HG03060 (cell line): Measurements from ENCODE around the gene JDP2.

Experiments
- ATAC-seq: cut with Tn5 transposase; IDR thresholded peaks from one replicate; pipeline ENCODE4 v1.9.1; 2021; ENCODE audit warnings: low read depth, moderate number of reproducible peaks; ENCODE audit not compliant: unreplicated experiment

Gene JDP2

DNA sequence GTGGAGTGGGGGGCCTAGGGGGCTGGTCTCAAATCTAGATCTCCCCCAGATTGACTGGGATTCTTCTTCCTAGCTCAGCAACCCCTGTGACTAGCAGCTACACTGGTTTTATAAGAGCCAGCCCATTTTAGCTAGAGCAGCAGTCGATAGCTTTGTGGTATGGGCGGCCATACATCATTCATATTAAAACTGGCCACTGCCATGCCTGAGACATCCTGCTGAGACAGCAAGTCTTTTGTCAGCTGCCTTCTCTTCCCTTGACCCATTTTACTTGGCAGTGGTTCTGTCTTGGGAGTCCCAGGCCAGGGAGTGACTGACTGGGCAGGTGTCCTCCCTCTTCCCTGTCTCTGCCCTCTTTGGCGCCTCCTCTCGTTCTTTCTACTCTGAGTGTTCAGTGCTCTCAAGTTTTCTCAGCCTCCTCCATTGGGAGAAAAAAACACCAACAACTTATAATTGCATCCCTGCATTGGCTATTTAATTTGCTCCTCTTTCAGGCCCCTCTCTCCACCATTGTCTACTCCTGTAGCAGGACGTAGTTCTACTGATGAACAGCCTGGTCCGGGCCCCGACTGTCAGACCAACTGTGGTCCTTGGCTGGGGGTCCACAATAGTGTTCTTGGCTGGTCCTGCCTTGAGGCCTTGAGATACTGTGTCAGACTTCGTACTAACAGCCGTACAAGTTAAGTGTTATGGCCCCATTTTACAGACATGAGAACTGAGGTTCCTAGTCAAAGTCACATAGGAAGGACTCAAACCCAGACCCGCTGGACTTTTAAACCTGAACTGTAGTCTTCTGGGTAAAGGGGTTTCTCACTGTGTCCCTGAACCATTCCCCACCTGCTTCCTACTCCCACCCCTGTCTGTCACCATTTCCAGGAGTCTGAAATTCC, 18.3 kb upstream of the JDP2 start:
- ATAC-seq, result no peak

DNA sequence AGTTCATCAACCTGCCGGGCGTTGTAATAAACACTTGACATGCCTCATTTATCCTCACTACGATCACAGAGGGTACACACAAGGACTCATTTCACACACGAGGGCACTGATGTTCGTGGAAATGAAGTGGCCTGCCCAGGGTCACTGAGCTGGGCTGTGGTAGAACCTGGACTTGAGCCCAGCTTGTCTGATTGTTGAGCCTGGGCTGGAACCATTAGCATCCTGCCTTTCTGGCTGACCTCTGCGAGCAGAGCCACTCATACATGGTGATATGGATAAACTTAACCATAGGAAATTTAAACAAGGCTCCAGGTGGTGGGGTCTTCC, 16.6 kb upstream of the JDP2 start:
- no peak for ATAC-seq

DNA sequence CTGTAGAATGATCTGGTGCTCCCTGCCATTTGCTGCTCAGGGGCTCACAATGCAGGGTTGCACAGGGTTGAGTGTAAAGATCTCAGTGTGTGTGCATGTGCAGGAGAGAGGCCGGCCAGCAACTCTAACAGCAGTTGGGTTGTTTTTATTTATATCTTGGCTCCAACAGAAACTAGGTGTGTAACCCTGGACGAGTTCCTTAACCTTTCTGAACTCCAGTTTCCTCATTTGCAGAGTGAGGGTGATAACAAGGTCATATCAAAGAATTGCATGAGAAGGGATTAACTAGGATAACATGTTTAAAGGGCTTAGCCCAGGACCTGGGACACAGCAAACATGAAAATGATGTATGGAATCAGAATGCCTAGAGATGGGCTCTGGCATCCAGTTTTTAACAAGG, 14.8 kb upstream of the JDP2 start:
- ATAC-seq, result no peak

DNA sequence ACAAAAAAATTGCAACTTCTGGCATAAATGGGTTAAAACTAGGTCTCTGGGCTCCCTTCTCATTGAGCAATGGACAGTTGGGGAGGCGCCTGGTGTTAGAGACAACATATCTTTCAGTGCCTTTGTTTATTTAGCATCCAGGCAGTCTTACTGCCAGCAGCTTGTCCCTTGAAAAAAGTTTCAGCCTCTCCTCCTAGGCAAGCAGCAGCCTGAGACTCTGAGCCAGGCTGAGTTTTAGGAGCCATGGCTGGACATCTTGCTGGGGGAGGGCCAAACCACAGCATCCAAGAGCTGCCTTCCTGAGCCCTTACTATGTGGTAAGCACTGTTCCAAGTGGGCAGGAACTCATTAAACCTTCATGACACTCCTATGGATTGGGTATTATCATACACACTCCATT, 10.1 kb upstream of the JDP2 start:
- no peak for ATAC-seq

DNA sequence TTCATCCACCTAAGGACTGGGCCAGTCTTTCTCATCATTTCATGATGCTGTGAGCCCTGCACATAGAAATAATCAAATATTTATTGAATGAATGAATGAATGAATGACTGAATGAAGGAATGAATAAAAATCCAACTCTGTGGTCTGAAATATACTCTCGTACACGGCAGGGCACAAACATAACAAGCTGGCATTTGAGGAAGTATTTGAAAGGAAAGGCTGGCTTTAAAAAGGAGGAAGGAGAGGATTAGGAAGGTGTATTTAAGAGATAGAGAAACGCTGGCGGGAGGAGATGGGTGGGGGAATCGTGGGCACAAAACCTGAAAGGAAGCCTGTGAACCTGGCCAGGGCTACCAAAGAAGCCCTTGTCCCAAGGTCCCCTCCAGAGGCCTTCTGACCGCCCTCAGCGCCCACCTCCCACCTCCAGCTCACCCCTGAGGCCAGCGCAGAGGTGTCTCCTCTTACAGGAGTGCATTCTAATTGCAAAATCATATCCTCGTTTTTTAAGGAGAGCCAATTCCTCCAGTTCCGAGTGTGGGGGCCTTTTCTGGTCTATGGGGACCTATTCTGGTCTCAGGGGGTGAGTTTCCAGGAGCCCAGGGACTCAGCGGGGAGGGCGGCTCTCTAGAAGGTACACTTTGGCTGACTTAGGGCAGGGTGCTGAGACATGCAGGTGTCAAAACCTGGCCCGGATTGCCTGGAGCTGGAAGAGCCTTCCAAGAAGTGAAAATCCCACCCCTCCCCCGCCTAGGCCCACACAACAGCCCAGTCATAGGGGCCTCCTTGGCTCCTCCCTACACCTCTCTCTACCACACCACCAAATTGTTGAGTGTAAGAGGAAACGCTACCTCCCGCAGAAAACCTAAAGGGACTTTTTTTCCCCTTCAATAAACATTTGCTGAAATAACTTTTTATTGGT, 8.7 kb upstream of the JDP2 start:
- ATAC-seq, result no peak

DNA sequence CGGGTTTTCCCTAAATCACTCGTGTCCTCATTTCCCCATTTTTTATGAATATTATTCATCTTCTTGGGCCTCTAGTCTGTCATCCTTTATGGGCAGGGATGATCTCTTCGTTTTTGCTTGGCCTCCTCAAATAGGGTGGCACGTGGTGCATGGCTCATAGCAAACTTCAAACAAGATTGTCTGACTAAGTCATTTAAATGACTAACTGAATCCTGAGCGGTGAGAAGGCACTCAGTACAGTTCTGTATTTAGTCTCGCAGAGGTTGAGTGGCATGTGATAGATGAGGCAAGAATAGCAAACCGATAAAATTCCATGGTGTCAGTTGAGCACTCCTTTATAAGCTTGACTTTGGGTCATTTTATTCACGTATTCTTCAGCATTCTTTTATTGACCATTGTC, 5.7 kb upstream of the JDP2 start:
- ATAC-seq, result no peak

DNA sequence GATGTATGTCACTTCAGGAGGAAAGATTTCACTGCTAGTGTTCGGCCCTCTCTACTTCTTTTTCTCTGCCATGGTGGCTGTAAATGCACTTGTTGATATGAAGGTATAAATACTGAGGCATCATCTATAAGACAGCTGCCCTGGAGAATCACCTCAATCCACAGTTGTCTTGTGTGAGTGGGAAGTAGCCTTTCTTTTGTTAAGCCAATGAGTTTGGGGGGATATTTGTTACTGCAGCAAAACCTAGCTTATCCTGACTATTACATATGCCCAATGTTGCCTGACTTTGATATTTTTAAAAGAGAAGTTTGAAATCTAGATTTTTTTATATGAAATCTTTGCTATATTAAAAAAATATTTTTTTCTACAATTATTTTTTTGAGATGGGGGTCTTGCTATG, 3.3 kb upstream of the JDP2 start:
- ATAC-seq, result no peak

DNA sequence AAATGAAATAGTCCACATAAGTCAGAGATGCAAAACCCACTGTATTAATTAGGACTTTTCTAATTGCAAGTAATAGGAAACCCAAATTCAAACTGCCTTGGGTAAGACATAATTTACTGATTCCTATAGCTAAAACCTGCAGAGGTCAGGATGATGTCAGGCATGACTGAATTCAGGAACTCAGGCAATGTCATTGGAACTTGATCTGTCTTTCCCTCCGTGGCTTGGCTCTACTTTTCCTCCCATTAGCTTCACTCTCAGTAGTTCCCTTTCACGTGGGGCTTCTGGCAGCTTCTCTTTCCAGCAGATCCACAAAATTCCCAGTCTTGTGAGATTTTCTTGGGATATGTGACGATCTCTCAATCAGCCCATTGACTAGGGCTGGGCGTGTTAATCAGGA, 2.4 kb upstream of the JDP2 start:
- ATAC-seq, result no peak

DNA sequence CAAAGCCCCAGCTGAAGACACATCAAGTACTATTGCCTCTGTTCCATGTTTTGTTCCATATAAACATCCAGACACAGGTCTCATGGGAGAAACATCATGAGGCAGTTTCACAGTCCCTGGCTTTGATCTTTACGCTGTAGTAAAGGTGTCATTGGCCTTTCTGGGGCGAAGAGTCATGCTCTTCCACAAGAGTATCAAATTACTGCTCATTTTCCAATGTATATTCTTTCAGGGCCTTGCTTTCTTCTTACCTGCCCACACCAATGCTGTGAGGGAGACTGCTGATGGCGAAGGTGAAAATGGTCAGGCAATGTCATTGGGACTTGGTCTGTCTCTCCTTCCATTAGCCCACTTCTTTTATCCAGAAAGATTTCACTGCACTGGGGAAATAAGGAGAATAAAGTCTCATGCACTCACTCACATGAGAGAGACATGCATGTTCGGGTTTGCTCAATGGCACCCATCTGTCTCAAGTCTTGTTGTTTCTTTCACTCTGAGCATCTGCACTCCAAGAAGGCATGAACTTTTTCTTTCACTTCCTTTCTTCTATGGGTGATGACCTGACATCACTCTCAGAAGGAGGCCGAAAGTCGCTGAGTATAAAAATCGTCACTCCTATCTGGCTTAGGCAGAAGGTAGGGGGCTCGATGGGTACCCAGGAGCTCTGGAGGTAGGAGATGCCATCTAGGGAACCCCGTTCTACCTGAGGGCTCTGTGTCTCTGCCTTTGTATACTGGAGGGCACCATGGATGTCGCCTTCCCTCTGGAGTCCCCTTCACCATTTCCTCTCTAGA, 1.3 kb upstream of the JDP2 start:
- peak; percentile 45 for ATAC-seq

DNA sequence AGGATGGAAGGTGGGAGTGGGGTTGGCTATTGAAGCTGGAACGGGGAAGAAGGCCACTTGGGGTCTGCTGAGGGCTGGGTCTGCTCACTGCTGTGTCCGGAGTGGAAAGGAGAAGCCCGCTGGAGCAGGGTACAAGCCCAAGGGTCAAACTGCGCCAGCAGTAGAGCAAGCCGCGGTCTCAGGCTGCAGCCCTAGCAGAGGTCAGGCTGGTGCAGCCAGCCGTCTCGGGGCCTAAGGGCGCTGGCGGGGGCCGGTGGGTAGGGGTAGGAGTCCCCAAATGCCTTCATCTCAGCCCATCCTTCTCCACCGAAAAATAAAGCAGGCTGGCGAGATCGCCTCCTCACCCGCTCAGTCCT, 718 bp upstream of the JDP2 start:
- no peak for ATAC-seq

DNA sequence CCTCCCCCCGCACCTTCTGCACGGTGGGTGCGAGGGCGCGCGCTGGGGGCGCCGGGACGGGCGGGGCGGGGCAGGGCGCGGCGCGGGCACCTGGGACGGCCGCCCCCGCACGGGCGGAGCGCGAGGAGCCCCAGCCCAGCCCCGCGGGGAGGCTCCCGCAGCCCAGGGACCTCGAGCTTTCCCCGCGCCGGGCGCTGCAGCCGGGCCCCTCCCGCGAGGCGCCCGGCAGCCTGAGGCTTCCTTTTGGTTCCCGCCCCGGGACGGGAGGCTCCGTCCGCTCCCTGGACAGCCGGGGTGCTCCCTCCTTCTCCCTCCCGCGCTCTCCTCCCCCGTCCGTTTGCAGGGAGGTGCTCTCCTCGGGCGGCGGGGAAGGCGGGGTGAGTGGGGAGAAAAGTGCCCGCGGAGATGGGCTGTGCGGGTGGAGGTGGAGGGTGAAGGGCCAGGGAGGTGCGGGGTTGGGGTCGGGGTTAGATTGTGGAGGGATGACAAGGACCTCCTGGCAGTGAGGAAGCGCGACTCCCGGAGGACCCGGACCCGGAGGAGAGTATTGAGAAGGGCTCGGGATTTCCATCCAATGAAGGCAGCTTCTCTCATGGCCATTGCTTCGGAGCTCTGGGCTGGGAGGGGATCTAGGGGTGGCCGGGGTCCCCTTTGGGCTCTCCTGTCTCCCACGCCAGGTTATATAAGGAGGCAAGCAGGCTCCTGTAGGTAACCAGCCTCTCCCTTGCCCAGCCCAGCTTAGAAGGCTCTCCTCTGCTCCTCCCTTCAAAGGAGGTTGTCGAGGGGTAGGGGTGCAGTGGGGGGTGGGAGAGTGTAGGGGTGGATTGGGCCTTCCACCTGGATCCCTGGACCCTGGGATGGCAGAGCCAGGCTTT, 645 bp downstream of the JDP2 start:
- ATAC-seq, result no peak

DNA sequence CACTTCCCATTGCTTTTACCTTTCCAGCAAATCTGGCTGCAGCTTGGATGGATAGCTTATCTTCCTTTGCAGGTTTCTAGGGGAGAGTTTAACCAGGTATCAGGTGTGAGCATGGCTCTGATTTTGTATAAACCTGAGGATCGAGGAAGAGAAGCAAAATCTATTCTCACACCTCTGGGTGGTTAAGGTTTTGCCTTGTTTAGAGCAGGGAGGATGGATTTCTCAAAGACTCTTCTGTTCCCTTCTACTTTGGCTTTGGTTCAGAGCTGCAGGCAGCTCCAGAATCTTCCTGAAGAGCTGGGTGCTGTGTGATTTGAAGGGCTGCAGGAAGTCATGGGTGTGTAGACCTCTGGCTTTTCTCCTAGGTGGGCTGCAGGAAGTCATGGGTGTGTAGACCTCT, 1.7 kb downstream of the JDP2 start:
- no peak for ATAC-seq

DNA sequence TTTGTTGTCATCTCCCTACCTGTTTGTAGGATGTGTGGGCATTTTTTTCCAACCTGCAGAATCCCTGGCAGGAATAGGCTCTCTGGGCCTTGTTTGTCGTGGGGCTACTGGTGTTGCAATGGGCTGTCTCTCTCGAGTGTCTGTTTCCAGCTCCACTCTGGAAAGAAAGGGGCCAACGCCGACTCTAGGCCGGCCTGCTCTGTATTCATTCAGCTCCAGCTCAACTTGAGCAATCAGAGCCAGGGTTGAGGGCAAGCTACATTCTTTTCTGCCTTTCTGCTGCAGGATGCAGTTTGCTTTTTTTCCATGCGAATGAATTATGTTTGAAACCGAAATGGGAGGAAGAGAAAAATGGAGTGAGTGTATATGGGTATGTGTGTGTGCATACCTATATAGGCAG, 2.3 kb downstream of the JDP2 start:
- no peak for ATAC-seq

DNA sequence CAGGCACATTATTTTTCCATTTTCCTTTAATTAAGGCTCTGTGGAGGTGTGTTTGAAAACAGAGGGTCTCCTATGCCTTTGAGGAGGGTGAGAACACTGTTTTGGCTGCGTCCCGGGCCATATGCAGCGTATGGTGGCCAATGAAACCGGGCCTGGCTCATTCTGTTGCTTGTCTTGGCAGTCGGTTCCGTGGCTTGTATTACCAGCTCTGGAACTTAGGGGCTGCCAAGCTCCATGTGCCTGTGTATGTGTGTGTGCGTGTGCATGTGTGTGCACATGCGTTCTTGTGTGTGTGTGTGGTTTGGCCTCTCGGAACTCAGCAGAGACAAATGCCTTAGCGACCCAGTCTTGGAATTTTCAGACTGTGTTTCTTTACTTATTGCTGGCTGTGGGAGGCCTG, 2.7 kb downstream of the JDP2 start:
- ATAC-seq, result no peak

DNA sequence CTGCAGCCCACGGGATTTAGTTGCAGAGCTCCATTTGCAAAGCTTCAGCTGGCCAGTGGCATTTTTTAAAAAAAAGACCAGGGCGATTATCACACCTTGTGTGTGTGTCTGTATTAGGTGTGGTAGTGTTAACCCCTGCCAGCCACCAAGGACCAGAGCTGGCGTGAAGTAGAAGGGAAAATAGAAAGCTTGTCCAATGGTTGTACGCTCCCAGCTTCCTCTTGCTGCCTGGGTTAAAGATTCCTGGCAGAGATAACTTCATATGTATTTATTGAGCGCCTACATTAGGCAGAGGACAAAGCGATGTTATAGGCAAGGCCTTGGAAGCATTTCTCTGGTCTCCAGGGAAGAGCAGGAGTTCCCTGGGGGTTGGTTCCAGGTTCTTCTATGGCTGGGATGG, 3.2 kb downstream of the JDP2 start:
- ATAC-seq, result no peak

DNA sequence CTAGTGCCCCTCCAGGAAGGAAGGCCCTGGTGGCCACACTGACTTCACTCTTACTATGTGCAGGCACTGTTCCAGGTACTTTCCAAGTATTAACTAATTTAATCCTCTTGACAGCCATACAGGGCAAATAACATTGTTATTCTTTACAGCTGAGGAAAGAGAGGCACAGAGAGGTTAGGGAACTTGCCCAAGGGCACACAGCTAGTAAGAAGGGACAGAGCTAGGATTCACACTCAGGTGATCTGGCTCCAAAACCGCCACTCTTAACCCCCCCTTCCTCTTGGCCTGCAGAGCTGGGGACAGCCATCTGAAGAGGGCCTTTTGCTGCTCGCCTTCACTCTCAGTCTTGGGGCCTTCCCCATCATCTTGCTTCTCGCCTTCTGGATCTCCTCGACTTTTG, 4.0 kb downstream of the JDP2 start:
- ATAC-seq, result no peak

DNA sequence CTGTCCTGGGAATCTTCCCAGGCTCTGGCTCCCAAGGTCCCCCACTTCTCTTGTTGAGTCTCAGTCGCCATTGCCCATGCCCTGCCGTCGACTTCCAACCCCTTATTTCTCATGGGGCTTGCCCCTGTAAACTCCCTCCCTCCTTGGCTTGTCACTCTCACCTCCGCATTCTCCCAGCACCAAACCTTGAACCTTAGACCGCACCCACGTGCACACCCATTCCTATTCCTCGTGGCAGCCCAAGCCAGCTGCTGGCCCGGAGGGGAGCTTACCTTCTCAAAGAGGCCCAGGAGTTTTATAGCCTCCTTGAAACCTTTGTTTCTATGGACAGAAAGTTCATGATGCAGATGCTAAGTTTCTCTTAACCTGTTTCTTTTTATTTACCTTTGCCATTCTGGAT, 4.6 kb downstream of the JDP2 start:
- no peak for ATAC-seq

DNA sequence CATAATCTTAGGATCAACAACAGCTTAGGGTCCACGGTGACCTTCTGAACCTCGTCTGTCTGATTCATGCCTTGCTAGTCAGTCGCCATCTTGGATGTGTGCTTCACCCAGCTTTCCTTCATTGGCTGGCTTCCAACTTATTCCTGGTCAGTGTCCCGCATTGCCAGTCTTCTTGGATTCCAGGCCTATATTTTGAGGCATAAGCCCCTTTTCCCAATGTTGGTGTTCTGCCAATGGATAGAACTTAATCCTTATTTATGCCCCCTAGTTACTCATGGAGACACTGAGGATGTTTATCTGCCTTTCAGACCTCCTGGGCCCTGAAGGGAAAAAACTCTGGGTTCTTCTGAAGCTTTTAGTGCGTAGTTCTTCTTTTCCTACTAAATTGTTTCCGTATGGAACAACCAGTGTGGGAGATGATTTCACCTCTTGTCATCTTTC, 5.8 kb downstream of the JDP2 start:
- no peak for ATAC-seq

DNA sequence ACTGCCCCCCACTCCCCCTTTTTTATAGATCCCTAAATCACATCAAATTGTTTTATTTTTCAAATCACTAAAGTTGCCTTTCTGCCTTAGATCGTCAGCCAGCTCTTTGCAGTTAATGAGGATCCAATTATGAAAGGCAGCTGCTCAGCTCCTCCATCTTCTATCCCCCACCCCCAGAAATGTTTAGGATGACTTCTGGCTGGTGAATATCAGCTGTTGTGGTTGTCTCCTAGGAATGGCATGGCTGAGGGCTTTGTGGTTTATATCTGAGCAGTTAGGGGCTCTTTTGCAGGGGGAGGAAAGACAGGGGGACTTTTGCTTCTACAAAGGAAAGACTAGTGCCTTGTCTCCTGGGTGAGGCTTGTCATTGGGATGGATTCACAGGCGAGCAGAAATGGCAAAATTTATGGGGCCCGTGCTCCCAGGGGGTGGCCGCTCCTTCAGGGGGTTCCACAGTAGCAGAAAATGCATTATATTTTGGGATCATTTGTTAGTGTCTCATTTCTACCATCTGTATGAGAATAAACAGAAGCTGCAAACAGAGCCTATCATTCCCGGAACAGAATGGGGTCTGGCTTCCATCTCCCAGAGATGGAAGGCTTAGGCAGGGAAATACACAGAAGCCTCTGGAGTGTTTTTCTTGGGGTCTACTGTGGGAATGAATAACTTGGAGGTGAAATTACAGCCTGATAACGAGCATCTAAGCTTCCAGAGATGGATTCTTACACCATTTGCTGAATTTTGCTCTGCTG, 6.5 kb downstream of the JDP2 start:
- ATAC-seq, result no peak

DNA sequence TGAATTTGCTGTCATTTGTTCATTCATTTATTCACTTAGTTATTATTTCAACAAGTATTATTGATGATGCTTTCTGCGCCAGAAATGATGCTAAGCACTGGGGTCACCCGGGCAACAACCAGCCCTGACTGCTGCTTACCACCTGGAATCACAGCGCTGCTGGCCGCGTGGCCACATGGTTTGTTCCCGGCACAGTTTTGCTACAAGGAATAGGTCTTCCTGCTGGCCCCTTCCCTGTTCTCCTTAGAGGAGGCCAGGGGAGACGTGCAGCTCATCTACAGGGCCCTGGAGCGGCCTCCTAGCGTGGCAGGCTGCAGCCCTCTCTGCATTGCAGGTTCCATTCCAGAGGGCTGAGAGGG, 7.0 kb downstream of the JDP2 start:
- no peak for ATAC-seq
